Measurements from ENCODE around the gene SRP72. TPM values are rescaled to one million over a fixed set of nuclear protein-coding genes. Genes with fewer than 3 reads are reported as not detected.

The SRP72 gene
- total and polyA plus RNA-seq, 4 donors: 32.1 to 69.7 (median 40.7) TPM

DNA sequence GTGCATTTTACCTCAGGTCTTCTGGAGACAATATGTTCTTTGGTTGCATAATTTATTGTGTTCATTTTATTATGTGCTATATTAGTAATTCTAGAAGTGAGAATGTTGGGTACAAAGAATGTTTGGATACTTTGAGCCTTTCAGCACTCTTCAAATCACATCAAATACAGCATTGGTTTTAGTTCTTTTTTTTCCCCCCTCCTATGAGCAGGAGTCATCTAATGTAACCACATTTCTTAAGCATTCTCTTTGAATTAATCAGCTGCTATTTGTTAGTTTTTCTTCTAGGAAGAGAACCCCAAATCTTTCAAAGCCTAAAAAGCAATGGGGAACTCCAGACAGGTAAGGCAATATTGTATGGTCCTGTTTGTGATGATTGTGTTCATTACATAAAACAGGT is 84.9 kb downstream of the SRP72 start:
- Histone ChIP-seq H3K9me3 (ENCODE audit: control insufficient read depth in 4 of 4, low read length in 3 of 4) (no peaks in the 10 kb centered on the region), H3K4me1 (ENCODE audit: control insufficient read depth in 4 of 4, insufficient read depth in 4 of 4, low read length in 3 of 4) (no peaks in the 10 kb centered on the region), H3K4me3 (ENCODE audit: low read depth in 1 of 3, low read length in 3 of 3) (no peak overlapping the region), H3K36me3 (ENCODE audit: control insufficient read depth in 4 of 4, insufficient read depth in 3 of 4, low read depth in 1 of 4, low read length in 3 of 4) (no peaks in the 10 kb centered on the region), H3K27me3 (ENCODE audit: control insufficient read depth in 4 of 4, insufficient read depth in 4 of 4, low read length in 3 of 4) (peaks cover 0 to 4% (median 0%) of the 10 kb centered on the region in 4 donors), H3K27ac (ENCODE audit: low read depth in 1 of 2, low read length in 2 of 2) (no peak overlapping the region), H3K9ac (ENCODE audit: low read depth in 1 of 2, low read length in 2 of 2) (no peak overlapping the region)
- TF ChIP-seq, protein P1, sequence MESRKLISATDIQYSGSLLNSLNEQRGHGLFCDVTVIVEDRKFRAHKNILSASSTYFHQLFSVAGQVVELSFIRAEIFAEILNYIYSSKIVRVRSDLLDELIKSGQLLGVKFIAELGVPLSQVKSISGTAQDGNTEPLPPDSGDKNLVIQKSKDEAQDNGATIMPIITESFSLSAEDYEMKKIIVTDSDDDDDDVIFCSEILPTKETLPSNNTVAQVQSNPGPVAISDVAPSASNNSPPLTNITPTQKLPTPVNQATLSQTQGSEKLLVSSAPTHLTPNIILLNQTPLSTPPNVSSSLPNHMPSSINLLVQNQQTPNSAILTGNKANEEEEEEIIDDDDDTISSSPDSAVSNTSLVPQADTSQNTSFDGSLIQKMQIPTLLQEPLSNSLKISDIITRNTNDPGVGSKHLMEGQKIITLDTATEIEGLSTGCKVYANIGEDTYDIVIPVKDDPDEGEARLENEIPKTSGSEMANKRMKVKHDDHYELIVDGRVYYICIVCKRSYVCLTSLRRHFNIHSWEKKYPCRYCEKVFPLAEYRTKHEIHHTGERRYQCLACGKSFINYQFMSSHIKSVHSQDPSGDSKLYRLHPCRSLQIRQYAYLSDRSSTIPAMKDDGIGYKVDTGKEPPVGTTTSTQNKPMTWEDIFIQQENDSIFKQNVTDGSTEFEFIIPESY (IDR thresholded peaks at IDR 0.05): no peak
- DNase-seq (ENCODE audit: low spot score): no peak

Other genes with a start within 250 kb of the SRP72 start
- gene AASDH, start 80.1 kb upstream of the SRP72 start, total RNA-seq: 10 to 100 TPM in 1 of 2 donors, 1 to 10 TPM in 1; 8.0 to 10.2 TPM
- 10 to 100 TPM in 1 of 2 donors, 1 to 10 TPM in 1; 2.7 to 13.3 TPM for gene AASDH, start 80.1 kb upstream of the SRP72 start, polyA plus RNA-seq
- gene PPAT, start 32.0 kb upstream of the SRP72 start, total RNA-seq: 10 to 100 TPM in 1 of 2 donors, 1 to 10 TPM in 1; 7.6 to 11.0 TPM
- gene PPAT, start 32.0 kb upstream of the SRP72 start, polyA plus RNA-seq: 1 to 10 TPM; 3.7 TPM
- 10 to 100 TPM; 34.5 to 50.4 TPM for gene PAICS, start 31.4 kb upstream of the SRP72 start, total RNA-seq
- 10 to 100 TPM; 46.0 to 47.8 TPM for gene PAICS, start 31.4 kb upstream of the SRP72 start, polyA plus RNA-seq
- under 1 TPM; 0.08 to 0.61 TPM for gene ARL9, start 38.2 kb downstream of the SRP72 start, total RNA-seq
- gene ARL9, start 38.2 kb downstream of the SRP72 start, polyA plus RNA-seq: under 1 TPM in 1 of 2 donors, not detected in 1; 0.10 TPM
- 1 to 10 TPM in 1 of 2 donors, under 1 TPM in 1; 0.67 to 2.4 TPM for gene HOPX, start 213.7 kb downstream of the SRP72 start, total RNA-seq
- under 1 TPM; 0.40 to 0.60 TPM for gene HOPX, start 213.7 kb downstream of the SRP72 start, polyA plus RNA-seq